GM21619 (cell line): ENCODE data around the gene PRF1.
A peak's percentile ranks its signal among the peaks of the same experiment; 100 is the strongest.
"Not testable (repeated sequence)": the region's sequence is repeated elsewhere in the genome, so short reads cannot be mapped to it uniquely, and the experiment has no call there.

ENCODE experiments used
- ATAC-seq: cut with Tn5 transposase; IDR thresholded peaks from one replicate; pipeline ENCODE4 v1.9.1; 2021; ENCODE audit not compliant: unreplicated experiment

Gene PRF1

GRCh38 chr10:70595566-70596016 is 7.0 kb downstream of the PRF1 start:
- no peak for ATAC-seq

DNA sequence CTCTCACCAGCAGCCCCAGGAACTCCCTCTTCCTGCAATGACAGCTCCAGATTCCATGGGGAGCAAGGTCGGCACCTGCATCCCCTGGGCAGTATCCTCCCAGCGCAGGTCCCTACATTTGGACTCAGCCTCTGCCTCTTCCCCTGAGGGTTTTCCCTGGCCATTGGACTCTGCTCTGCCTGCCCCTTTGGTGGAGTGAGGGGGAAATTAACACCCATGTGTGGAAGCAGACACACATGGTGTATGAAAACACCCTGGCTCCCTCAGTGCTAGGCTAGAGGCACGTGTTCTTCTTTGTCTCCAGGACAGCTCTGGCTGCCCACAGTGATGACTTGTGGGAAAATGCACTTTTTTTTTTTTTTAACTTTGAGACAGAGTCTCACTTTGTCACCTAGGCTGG is 8.4 kb downstream of the PRF1 start:
- no peak for ATAC-seq

DNA sequence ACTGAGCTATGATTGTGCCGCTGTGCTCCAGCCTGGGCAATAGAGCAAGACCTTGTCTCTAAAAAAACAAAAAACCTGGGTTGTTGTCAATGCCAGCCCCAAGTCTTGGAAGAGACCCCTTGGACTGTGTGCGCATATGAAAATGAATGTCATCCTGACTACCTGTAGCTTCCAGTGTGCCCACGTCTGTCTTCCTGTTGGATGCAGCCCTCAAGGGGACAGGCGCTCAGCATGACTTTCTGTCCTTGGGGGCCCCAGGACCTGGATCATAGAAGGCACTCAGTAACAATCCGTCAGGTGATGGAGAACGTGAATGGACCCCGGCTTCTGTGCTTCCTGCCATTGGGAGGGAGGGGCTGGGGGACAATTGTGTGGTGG is 9.0 kb downstream of the PRF1 start:
- ATAC-seq = no peak

DNA sequence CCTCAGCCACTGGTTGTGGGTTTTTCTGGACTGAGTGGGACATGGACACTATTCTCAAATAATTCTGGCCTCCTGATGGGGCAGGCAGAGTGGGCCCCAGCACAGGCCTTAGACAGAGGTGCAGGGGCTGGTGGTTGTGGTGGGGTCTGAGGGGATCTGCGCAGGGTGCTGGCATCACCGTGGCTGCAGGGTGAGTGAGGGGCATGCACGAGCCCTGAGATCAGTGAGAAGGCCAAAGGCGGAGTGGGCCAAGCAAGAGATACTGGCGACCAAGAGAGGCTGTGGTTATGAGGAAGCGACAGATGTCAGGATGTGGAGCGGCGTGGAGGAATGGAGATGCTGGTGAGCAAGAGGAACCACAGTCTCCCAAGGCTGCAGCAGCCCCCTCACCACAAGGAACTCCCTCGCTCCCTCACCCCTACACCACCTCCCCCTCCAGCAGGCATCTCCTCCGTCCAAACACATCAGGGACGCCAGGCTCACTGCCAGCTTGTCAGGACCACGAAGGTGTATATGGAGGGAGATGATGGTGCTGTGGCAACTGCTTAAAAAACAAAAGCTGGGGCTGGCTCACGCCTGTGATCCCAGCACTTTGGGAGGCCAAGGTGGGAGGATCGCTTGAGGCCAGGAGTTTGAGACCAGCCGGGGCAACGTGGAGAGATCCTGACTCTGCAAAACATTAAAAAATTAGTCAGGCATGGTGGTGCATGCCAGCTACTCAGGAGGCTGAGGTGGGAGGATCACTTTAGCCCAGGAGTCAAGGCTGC is 9.6 kb downstream of the PRF1 start:
- no peak for ATAC-seq

DNA sequence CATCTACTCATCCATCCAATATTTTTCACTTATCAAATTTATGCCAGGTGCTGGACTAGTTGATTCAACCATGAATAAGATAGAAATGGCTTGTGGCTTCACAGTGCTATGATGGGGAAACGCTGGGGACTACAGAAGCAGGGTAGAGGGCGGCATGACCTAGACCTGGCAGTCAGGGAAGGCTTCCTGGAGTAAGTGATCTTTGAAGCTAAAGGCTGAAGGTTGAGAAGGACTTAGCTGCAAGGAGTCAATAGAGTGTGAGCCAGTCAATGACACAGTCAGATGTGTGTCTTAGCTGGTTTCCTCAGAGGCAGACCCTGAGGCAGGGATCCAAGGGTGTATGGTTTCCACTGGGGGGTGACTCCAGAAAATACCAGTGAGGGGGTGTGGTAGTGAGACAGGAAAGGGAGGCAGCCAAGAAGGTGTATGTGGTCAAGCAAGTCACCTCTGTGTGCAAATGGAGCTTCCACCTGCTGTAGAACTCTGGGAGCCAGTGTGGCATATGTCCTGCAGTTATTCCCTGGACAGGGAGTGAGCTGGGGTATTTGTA is 10.3 kb downstream of the PRF1 start:
- ATAC-seq = no peak

- no peak for ATAC-seq
Observed at GRCh38 chr10:70590655-70591416, 11.7 kb downstream of the PRF1 start.

DNA sequence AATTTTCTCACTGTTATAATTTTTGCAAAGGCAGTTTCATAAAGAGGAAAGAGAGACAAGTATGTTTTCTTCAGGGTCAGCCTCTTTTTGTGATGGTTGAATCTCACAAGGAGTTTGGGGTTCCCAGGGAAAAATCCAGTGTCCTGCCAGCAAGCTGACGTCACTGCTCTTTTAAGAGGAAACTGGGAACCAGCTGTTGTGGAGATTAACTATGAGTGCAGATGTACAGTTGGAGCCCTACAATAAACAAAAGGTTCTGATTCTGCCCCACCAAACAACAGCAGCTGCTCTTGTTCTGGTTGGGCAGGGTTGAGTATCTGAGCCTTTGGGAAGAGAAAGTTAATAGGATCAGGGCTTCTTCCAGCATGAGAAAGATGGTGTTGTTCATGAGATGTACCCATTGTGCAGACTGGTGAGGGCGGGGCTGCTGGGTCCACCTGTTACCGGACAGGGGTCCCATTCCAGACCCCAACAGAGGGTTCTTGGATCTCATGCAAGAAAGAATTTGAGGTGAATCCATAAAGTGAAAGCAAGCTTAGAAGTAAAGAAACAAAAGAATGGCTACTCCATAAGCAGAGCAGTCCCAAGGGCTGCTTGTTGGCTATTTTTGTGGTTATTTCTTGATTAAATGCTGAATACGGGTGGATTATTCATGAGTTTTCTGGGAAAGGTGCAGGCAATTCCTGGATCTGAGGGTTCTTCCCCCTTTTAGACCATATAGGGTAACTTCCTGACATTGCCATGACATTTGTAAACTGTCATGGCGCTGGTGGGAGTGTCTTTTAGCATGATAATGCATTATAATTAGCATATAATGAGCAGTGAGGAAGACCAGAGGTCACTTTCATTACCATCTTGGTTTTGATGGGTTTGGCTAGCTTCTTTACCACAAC is 12.5 kb downstream of the PRF1 start:
- ATAC-seq = no peak

- no peak for ATAC-seq
Observed at GRCh38 chr10:70588859-70589570, 13.5 kb downstream of the PRF1 start.

DNA sequence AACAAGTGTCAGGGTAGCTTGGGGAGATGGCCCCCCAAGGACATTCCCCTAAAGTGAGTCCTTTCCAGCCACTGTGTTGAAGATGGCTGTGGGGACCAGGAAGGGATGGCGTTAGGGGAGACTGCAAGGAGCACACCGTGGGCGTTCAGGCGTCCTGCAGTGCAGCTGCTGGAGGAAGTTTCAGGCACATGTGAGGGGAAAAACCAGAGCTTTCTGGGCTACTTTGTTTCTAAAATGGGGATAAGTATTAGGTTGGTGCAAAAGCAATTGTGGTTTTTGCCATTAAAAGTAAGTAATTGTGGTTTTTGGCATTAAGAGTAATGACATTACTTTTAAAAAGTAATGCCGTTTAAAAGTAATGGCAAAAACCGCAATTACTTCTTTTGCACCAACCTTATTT is 14.3 kb downstream of the PRF1 start:
- no peak for ATAC-seq

DNA sequence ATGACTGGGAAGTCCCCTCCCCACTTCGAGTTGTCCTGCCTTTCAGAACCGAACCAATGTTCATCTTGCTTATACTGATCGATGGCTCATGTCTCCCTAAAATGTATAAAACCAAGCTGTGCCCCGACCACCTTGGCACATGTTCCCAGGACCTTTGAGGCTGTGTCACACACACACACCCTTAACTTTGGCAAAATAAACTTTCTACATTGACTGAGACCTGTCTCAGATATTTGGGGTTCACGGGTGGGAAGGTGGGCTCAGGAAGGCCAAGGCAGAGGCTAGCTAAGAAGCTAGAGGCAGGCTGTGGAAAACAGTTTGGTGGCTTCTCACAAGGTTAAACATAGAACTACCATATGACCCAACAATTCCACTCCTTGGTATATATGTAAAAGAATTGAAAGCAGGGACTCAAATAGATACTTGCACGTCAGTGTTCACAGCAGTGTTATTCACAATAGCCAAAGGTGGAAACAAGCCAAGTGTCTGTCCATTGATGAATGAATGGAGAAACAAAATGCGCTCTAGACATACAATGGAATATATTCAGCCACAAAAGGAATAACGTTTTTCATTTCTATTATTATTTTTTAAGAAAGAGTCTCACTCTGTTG is 15.4 kb downstream of the PRF1 start:
- peak; percentile 65 for ATAC-seq

GRCh38 chr10:70586348-70586930 is 16.1 kb downstream of the PRF1 start:
- no peak for ATAC-seq

DNA sequence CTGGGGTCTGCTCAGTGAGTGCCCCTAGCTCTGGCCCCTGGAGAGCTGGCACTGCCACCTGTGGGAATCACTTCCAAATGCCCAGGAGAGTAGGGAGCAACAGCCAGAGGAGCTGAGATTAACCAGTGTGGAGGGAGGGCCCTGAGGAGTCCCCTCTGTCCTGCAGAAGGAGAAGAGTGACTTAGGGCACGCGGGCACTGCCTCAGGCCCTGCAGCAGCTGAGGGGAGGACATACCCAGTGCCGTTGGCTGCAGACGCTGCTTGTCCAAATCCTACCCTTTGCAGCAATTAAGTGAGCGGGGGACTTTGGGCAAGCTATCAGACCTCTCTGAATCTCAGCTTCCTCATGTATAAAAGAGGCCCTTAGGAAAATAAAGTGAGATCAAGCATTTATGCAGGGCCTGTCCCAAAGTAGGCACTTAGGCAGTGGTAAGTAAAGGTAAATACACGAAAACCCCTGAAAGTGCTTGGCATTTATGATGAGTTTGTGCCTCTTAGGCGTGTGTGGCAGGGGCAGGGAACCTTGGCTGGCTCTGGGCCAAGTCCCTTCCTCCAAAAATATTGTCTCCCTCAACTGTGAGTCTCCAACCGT is 16.9 kb downstream of the PRF1 start:
- ATAC-seq = no peak

DNA sequence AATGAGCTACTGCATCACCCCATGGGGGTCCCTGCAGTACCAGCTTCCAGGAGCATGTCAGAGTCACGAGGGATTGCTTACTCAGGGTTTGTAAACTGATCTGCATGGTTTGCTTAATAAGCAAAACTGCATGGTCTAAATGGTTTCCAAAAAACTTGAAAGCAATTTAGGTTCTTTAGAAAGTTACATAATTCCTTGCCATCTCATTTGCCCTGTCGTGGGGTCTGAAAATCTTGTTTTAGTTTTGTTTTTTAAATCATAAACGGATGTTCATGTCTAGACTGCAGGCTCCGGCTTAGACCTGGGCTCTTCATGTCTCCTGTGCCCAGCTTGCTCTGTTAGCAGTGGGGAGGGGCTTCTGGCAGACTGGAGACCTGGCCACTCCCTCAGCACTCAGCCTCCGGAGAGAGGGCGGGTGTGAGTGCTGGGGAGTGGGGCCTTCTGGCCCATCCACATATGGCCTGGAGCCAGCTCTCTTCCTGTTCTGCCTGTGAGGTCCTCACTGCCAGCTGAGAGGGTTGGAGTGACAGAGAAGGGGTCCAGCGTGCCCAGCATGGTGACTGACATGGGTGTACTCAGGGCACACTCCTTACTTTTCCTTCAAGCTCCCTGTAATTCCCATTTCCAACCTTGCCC is 17.5 kb downstream of the PRF1 start:
- no peak for ATAC-seq

- no peak for ATAC-seq
Observed at GRCh38 chr10:70584366-70584765, 18.2 kb downstream of the PRF1 start.

DNA sequence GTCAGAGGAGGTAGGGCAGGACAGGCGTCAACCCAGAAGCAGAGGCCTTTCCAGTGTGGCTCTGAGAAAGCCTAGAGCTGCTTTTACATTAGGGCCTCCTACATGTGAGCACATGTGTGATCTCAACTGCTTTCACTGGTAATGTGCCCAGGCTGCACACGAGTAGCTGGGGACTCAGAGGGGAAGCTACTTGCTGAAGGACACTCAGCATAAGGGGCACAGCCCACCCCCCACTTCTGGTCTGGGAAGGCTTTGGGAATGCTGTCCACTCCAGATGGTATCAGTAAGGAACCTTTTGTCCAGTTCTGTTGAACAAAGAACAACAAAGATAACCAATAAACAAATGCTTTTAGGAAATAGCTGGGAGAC is 18.9 kb downstream of the PRF1 start:
- no peak for ATAC-seq

- ATAC-seq = no peak
Observed at GRCh38 chr10:70582793-70583668, 19.5 kb downstream of the PRF1 start.

DNA sequence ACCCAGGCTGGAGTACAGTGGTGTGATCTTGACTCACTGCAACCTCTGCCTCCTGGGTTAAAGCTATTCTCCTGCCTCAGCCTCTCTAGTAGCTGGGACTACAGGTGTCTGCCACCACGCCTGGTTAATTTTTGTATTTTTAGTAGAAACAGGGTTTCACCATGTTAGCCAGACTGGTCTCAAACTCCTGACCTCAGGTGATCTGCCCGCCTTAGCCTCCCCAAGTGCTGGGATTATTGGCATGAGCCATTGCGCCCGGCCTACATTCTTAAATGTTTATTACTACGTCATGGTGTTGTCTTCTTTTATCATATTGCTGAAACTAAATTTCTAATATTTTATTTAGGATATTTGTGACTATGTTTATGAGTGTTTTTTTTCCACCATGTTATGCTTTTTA is 21.4 kb downstream of the PRF1 start:
- ATAC-seq = not testable (repeated sequence)
